Measurements from ENCODE around the gene ZNF784.

The ZNF784 gene

GRCh38 chr19:55598719-55599467 is 25.5 kb downstream of the ZNF784 start (continued):
- TF ChIP-seq ZNF747 (tag by site-specific recombination; IDR thresholded peaks at IDR 0.05) (no peak), ZBTB17 (tag by site-specific recombination; IDR thresholded peaks at IDR 0.05) (no peak), TRIM28 (IDR thresholded peaks at IDR 0.05; ENCODE audit: borderline replicate concordance, low read length) (no peak), ZNF529 (tag by site-specific recombination; IDR thresholded peaks at IDR 0.05; ENCODE audit: insufficient replicate concordance) (no peak), KLF9 (tag by site-specific recombination; IDR thresholded peaks at IDR 0.05; ENCODE audit: low read depth) (peak; percentile 95), REST (tag by site-specific recombination; IDR thresholded peaks at IDR 0.05) (no peak), ZNF391 (tag by site-specific recombination; IDR thresholded peaks at IDR 0.05; ENCODE audit: borderline replicate concordance, low read depth) (no peak), ZFP41 (tag by site-specific recombination; IDR thresholded peaks at IDR 0.05; ENCODE audit: borderline replicate concordance) (no peak), ZNF639 (tag by site-specific recombination; IDR thresholded peaks at IDR 0.05) (no peak), YY1 (tag by site-specific recombination; IDR thresholded peaks at IDR 0.05) (no peak), MYNN (tag by site-specific recombination; IDR thresholded peaks at IDR 0.05; ENCODE audit: borderline replicate concordance) (no peak), ZNF660 (tag by site-specific recombination; IDR thresholded peaks at IDR 0.05) (peak; percentile 69; the same call in 1 of the 2 replicates), KLF10 (tag by site-specific recombination; IDR thresholded peaks at IDR 0.05) (no peak; the same call in 1 of the 2 replicates), ZBTB20 (tag by site-specific recombination; IDR thresholded peaks at IDR 0.05) (no peak), ZBTB7A (tag by site-specific recombination; IDR thresholded peaks at IDR 0.05; ENCODE audit: low read depth) (no peak; the same call in 1 of the 2 replicates), ZNF792 (tag by site-specific recombination; IDR thresholded peaks at IDR 0.05) (no peak), ZNF629 (tag by site-specific recombination; IDR thresholded peaks at IDR 0.05) (no peak), INSM2 (tag by site-specific recombination; IDR thresholded peaks at IDR 0.05) (peak; percentile 37; the same call in 1 of the 2 replicates), ZNF366 (tag by site-specific recombination; conservative IDR thresholded peaks at IDR 0.05) (no peak), ZNF501 (tag by site-specific recombination; IDR thresholded peaks at IDR 0.05) (no peak; the same call in none of the 2 replicates), ZNF549 (tag by site-specific recombination; IDR thresholded peaks at IDR 0.05) (no peak), ZNF324 (tag by site-specific recombination; IDR thresholded peaks at IDR 0.05) (0 out of 2 replicates have a peak, but pooled peaks have one; percentile 71), ZNF121 (tag by site-specific recombination; IDR thresholded peaks at IDR 0.05) (no peak)
- TF ChIP-seq, protein P1, sequence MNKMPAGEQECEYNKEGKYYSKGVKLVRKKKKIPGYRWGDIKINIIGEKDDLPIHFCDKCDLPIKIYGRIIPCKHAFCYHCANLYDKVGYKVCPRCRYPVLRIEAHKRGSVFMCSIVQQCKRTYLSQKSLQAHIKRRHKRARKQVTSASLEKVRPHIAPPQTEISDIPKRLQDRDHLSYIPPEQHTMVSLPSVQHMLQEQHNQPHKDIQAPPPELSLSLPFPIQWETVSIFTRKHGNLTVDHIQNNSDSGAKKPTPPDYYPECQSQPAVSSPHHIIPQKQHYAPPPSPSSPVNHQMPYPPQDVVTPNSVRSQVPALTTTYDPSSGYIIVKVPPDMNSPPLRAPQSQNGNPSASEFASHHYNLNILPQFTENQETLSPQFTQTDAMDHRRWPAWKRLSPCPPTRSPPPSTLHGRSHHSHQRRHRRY (tag by site-specific recombination; IDR thresholded peaks at IDR 0.05) = no peak
- TF ChIP-seq, protein P2, sequence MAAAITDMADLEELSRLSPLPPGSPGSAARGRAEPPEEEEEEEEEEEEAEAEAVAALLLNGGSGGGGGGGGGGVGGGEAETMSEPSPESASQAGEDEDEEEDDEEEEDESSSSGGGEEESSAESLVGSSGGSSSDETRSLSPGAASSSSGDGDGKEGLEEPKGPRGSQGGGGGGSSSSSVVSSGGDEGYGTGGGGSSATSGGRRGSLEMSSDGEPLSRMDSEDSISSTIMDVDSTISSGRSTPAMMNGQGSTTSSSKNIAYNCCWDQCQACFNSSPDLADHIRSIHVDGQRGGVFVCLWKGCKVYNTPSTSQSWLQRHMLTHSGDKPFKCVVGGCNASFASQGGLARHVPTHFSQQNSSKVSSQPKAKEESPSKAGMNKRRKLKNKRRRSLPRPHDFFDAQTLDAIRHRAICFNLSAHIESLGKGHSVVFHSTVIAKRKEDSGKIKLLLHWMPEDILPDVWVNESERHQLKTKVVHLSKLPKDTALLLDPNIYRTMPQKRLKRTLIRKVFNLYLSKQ (tag by site-specific recombination; IDR thresholded peaks at IDR 0.05; ENCODE audit: borderline replicate concordance) = no peak
- TF ChIP-seq, protein P3, sequence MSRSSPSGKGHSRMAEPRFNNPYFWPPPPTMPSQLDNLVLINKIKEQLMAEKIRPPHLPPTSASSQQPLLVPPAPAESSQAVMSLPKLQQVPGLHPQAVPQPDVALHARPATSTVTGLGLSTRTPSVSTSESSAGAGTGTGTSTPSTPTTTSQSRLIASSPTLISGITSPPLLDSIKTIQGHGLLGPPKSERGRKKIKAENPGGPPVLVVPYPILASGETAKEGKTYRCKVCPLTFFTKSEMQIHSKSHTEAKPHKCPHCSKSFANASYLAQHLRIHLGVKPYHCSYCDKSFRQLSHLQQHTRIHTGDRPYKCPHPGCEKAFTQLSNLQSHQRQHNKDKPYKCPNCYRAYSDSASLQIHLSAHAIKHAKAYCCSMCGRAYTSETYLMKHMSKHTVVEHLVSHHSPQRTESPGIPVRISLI (tag by site-specific recombination; IDR thresholded peaks at IDR 0.05) = no peak
